ENCODE results near the gene TNFRSF8. TPM values are rescaled to one million over a fixed set of nuclear protein-coding genes. Genes with fewer than 3 reads are reported as not detected.
A peak's percentile ranks its signal among the peaks of the same experiment; 100 is the strongest.

TNFRSF8 gene
- total and polyA plus RNA-seq, 9 of the 15 experiments (the other 6 are each of a cell fraction or from before 2014, with no cell fraction given): 3.5 to 38.4 (median 17.1) TPM

DNA sequence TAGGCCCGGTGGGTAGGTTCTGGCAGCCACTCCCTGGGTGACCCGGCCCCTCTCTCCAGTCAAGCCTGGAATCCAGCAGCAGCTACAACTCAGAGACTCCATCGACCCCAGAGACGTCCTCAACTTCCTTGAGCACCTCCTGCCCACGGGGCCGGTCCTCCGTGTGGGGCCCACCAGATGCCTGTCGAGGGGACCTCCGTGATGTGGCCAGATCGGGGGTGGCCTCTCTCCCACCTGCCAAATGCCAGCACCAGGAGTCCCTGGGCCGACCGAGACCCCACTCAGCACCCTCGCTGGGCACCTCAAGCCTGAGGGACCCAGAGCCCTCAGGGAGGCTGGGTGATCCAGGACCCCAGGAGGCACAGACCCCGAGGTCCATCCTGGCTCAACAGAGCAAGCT lies 41.1 kb upstream of the TNFRSF8 start:
- no peak overlapping the region for H3K27ac ChIP-seq (ENCODE audit: extremely low read depth, low read depth, low read length)
- H3K79me2 ChIP-seq (ENCODE audit: control insufficient read depth, insufficient read depth, low read length): peaks cover 34% of the 10 kb centered on the region
- ATAC-seq: no peak
- H3K27me3 ChIP-seq (ENCODE audit: control insufficient read depth in 2 of 2, insufficient read depth in 2 of 2, low read length in 2 of 2): no peaks in the 10 kb centered on the region
- ChIA-PET POLR2A (interaction anchor here (0.6 to 2.2 kb wide), 4 partner anchors 111 to 232 kb away, joined by 3 to 6 read pairs (median 4); no protein-coding TSS in a partner anchor), CTCF (ENCODE audit: low intra/inter-chr PET ratio) (no interaction called here)
- H3K4me3 ChIP-seq: no peak overlapping the region
- intact Hi-C loops (cut with micrococcal nuclease) (no loop called here), in situ Hi-C loops (cut with MboI) (no loop called here)
- no peaks in the 10 kb centered on the region for H3K9me1 ChIP-seq (ENCODE audit: control insufficient read depth, insufficient read depth, low read length)
- H2AFZ ChIP-seq (ENCODE audit: low read depth, low read length): no peak overlapping the region
- TF ChIP-seq RUNX1 (IDR thresholded peaks at IDR 0.05; ENCODE audit: low read depth): no peak
- TF ChIP-seq SRSF7 (optimal IDR thresholded peaks at IDR 0.05; ENCODE audit: low read depth, low read length): no peak
- no peak for TF ChIP-seq ARID2 (IDR thresholded peaks at IDR 0.05)
- TF ChIP-seq DIDO1 (tag; IDR thresholded peaks at IDR 0.05; ENCODE audit: low read depth): no peak
- no peak for TF ChIP-seq NCOA2 (IDR thresholded peaks at IDR 0.05; ENCODE audit: partially characterized antibody in 2 of 2)
- no peak for TF ChIP-seq E2F3 (CRISPR knock-in tag; IDR thresholded peaks at IDR 0.05)
- 0 out of 2 replicates have a peak, but pooled peaks have one; percentile 29 for TF ChIP-seq ZC3H4 (CRISPR knock-in tag; IDR thresholded peaks at IDR 0.05; ENCODE audit: borderline replicate concordance)
- no peak for TF ChIP-seq MTA2 (IDR thresholded peaks at IDR 0.05; ENCODE audit: low read depth)
- H3K36me3 ChIP-seq (ENCODE audit: control insufficient read depth, insufficient read depth, low read length): peaks cover 51% of the 10 kb centered on the region
- no peak for DNase-seq (ENCODE audit: extremely low read depth in 1 of 4, low spot score in 3 of 4)
- WGBS (ENCODE audit: insufficient coverage, low coverage, missing lambda C conversion rate): 96% methylated on average over 12 of the region's 14 CpGs
- BruUV-seq (replicated peaks): no TSS peak
- H3K4me2 ChIP-seq (ENCODE audit: insufficient read depth, low read length): no peak overlapping the region
- FAIRE-seq: no peak
- peaks cover 5 to 40% of the 10 kb centered on the region in 2 experiments for H3K4me1 ChIP-seq (replicated peaks in 1 of 2; ENCODE audit: control insufficient read depth in 2 of 2, insufficient read depth in 2 of 2, low read length in 2 of 2)
- H3K9me3 ChIP-seq (replicated peaks; ENCODE audit: control insufficient read depth, insufficient read depth, low read depth, low read length): no peaks in the 10 kb centered on the region
- peak overlapping the region in 1 of 2 experiments; percentile 80; a peak in 2 of 4 replicates for H3K9ac ChIP-seq (ENCODE audit: insufficient read depth in 1 of 2, low read depth in 2 of 2, low read length in 2 of 2)
- no peaks in the 10 kb centered on the region for H4K20me1 ChIP-seq (replicated peaks; ENCODE audit: control insufficient read depth, insufficient read depth, low read length)
